Measurements from ENCODE around the gene CHMP2A. TPM values are rescaled to one million over a fixed set of nuclear protein-coding genes. Genes with fewer than 3 reads are reported as not detected.

Gene CHMP2A
- total RNA-seq, 1 donor from 2014 or later, result 127 TPM

GRCh38 chr19:58569943-58570670, 15.2 kb upstream of the CHMP2A start:
- DNase-seq (ENCODE audit: low read depth), result no peak

GRCh38 chr19:58569191-58569942, 14.5 kb upstream of the CHMP2A start:
- no peak for DNase-seq (ENCODE audit: low read depth)

GRCh38 chr19:58568453-58569130, 13.7 kb upstream of the CHMP2A start:
- no peak for DNase-seq (ENCODE audit: low read depth)

GRCh38 chr19:58566989-58567388, 12.1 kb upstream of the CHMP2A start:
- DNase-seq (ENCODE audit: low read depth), result no peak

GRCh38 chr19:58563823-58564222, 8.9 kb upstream of the CHMP2A start:
- DNase-seq (ENCODE audit: low read depth), result no peak

GRCh38 chr19:58563034-58563573, 8.2 kb upstream of the CHMP2A start:
- DNase-seq (ENCODE audit: low read depth), result no peak

GRCh38 chr19:58562122-58563033, 7.5 kb upstream of the CHMP2A start:
- no peak for DNase-seq (ENCODE audit: low read depth)

GRCh38 chr19:58561373-58562121, 6.6 kb upstream of the CHMP2A start:
- no peak for DNase-seq (ENCODE audit: low read depth)

GRCh38 chr19:58560921-58561320, 6.0 kb upstream of the CHMP2A start:
- no peak for DNase-seq (ENCODE audit: low read depth)

GRCh38 chr19:58560007-58560887, 5.3 kb upstream of the CHMP2A start:
- no peak for DNase-seq (ENCODE audit: low read depth)

GRCh38 chr19:58559275-58560006, 4.5 kb upstream of the CHMP2A start:
- DNase-seq (ENCODE audit: low read depth), result peak; percentile 86

- peak; percentile 95 for DNase-seq (ENCODE audit: low read depth)
Observed at GRCh38 chr19:58558623-58559274, 3.8 kb upstream of the CHMP2A start.

- DNase-seq (ENCODE audit: low read depth), result no peak
Observed at GRCh38 chr19:58558066-58558622, 3.2 kb upstream of the CHMP2A start, which contains the start of gene UBE2M. Gene UBE2M (minus strand): TSS chr19:58558611. CDS start chr19:58558381, 230 bp downstream.

GRCh38 chr19:58557221-58558065, 2.5 kb upstream of the CHMP2A start:
- DNase-seq (ENCODE audit: low read depth), result no peak

- DNase-seq (ENCODE audit: low read depth), result no peak
Observed at GRCh38 chr19:58556622-58557220, 1.8 kb upstream of the CHMP2A start.

GRCh38 chr19:58555920-58556621, 1.2 kb upstream of the CHMP2A start:
- no peak for DNase-seq (ENCODE audit: low read depth)
